Adrenal gland (tissue), 5 donors: ENCODE measurements around the gene LENG9.
"Not testable (repeated sequence)": the region's sequence is repeated elsewhere in the genome, so short reads cannot be mapped to it uniquely, and the experiment has no call there.

ENCODE experiments used
- POLR2A ChIP-seq, 2 donors: fragments of 450-650 bp; IDR thresholded peaks; one replicate each; pipeline ENCODE4 v1.6.1; 2017; ENCODE audit warnings: antibody characterized with exemption in 2 of 2, mild to moderate bottlenecking in 2 of 2, moderate library complexity in 1 of 2
- TF ChIP-seq, protein P1 (sequence below), 6 experiments: fragments of 450-650 bp in 4 of 6; fragments of 200-600 bp in 2 of 6; sonication (generic) in 1 of 6; IDR thresholded peaks; 1 replicate in 5 of 6; 2 replicates in 1 of 6; pipeline versions ENCODE4 v1.5.1 to v1.8.0; 2016 to 2021; ENCODE audit warnings: antibody characterized with exemption in 6 of 6, mild to moderate bottlenecking in 2 of 6, moderate library complexity in 1 of 6
- donor health status: DM: no; HTN: no; CAD: no.

DNA sequence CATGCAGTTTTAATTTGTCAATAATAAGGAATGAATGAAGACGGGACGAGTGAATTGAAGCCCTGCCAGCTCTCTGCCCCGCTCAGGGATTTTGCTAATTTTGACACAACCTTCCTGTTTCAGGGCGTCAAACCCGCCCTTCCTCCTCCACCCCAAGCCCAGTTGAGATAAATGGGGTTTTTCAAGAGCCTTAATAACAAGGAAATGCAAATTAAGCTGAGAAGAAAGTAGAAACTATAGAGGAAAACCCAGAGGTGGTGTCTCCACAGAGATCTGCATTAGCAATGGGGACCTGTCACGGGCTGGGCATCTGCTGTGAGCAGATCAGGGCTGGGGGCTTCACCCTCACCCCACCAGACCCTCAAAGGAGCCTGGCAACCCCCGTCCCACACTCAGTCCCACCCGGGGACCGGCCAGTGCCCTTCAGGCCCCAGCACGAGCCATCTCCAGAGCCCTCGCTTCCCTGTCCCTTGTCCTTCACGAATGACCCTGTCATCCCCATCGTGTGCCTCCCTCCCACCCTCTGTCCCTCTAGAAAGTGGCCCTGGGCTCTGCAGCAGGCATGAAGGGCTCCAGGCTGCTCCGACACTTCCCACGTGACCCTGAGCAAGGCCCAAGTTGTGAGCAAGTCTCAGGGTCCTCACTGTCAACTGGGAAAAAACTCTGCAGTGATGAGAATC lies 43.6 kb upstream of the LENG9 start:
- TF ChIP-seq, protein P1, sequence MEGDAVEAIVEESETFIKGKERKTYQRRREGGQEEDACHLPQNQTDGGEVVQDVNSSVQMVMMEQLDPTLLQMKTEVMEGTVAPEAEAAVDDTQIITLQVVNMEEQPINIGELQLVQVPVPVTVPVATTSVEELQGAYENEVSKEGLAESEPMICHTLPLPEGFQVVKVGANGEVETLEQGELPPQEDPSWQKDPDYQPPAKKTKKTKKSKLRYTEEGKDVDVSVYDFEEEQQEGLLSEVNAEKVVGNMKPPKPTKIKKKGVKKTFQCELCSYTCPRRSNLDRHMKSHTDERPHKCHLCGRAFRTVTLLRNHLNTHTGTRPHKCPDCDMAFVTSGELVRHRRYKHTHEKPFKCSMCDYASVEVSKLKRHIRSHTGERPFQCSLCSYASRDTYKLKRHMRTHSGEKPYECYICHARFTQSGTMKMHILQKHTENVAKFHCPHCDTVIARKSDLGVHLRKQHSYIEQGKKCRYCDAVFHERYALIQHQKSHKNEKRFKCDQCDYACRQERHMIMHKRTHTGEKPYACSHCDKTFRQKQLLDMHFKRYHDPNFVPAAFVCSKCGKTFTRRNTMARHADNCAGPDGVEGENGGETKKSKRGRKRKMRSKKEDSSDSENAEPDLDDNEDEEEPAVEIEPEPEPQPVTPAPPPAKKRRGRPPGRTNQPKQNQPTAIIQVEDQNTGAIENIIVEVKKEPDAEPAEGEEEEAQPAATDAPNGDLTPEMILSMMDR (IDR thresholded peaks at IDR 0.05), result not testable (repeated sequence)
- not testable (repeated sequence) for TF ChIP-seq POLR2A (IDR thresholded peaks at IDR 0.05)
